Neural crest cell (in vitro differentiated cells): Measurements from ENCODE around the gene LEMD2. TPM values are rescaled to one million over a fixed set of nuclear protein-coding genes. Genes with fewer than 3 reads are reported as not detected.
A peak's percentile ranks its signal among the peaks of the same experiment; 100 is the strongest.

Experiments used
- DNase-seq: peaks from one replicate; pipeline ENCODE4 v3.0.0; 2021; ENCODE audit warnings: low read depth, mixed read lengths, low spot score
- H3K27ac Mint-ChIP-seq: one replicate; pipeline ENCODE4 v1.8.0; 2021; ENCODE audit warnings: mild to moderate bottlenecking, mixed read lengths; ENCODE audit not compliant: unreplicated experiment
- H3K27me3 Mint-ChIP-seq: 2 replicates; pipeline ENCODE4 v1.8.0; 2021; ENCODE audit warnings: low read depth, mild to moderate bottlenecking, mixed read lengths
- H3K36me3 Mint-ChIP-seq: 2 replicates; pipeline ENCODE4 v1.8.0; 2021; ENCODE audit warnings: low read depth, mild to moderate bottlenecking, mixed read lengths
- H3K4me1 Mint-ChIP-seq: 2 replicates; pipeline ENCODE4 v1.8.0; 2021; ENCODE audit warnings: mixed read lengths
- H3K4me3 Mint-ChIP-seq: one replicate; pipeline ENCODE4 v1.8.0; 2021; ENCODE audit warnings: mild to moderate bottlenecking, mixed read lengths
- H3K9me3 Mint-ChIP-seq: 2 replicates; pipeline ENCODE4 v1.8.0; 2021; ENCODE audit warnings: mixed read lengths
- total RNA-seq: library from RNA; stranded (reverse); gene quantifications from 2 replicates; pipeline ENCODE4 v1.2.1, GENCODE V29; 2021
- TF ChIP-seq, protein P1 (sequence below): fragments of 200-600 bp; sonication (generic); conservative IDR thresholded peaks from 2 replicates; pipeline ENCODE4 v1.5.0; 2021; ENCODE audit warnings: antibody characterized with exemption, mild to moderate bottlenecking

LEMD2 gene
- total RNA-seq, 1 donor from 2014 or later = 63.6 TPM

DNA sequence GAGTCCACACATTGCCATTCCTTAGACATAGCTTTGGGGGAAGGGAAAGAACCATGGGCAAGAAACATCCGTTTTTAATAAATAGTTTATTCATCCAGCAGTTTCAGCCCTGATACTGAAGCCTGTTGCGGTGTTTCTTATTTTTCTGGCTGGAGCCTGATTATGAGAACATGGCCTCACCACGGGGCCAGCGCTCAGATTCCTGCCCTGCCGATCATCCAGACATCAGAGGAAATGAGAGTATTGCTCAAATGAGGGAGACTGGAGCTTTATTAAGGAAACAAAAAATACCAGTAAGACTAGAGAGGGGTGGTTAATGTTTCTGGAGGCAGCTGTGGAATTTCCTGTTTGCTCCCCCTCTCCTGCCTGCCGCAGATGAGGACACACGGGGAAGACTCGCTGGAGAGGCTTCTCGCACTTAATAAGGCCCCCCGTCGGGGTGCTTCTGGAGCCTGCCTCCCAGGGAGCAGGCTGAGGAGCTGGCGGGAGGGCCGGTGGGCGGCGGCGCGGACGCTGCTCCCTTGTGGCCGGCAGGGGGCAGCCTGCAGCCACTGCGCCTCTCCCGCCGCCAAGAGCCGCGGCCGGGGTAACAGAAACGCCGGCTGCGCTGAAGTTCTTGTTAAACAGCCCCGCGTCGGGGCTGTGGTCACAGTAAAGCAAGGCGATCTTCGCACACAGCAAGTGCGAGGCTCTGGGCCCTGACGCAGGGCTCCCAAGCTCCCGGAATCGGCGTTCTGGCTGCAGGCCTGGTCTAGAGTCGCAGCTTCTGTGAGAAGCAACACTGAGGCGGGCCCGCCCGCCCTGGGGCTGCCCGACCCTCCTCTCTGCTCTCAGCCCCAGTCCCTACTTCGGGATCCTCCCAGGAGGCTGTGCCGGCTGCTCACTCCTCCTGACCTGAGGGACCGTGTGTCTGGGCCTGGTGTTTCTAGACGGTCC, 17.5 kb downstream of the LEMD2 start:
- peaks cover 24% of the 10 kb centered on the region for H3K4me1 Mint-ChIP-seq
- TF ChIP-seq, protein P1, sequence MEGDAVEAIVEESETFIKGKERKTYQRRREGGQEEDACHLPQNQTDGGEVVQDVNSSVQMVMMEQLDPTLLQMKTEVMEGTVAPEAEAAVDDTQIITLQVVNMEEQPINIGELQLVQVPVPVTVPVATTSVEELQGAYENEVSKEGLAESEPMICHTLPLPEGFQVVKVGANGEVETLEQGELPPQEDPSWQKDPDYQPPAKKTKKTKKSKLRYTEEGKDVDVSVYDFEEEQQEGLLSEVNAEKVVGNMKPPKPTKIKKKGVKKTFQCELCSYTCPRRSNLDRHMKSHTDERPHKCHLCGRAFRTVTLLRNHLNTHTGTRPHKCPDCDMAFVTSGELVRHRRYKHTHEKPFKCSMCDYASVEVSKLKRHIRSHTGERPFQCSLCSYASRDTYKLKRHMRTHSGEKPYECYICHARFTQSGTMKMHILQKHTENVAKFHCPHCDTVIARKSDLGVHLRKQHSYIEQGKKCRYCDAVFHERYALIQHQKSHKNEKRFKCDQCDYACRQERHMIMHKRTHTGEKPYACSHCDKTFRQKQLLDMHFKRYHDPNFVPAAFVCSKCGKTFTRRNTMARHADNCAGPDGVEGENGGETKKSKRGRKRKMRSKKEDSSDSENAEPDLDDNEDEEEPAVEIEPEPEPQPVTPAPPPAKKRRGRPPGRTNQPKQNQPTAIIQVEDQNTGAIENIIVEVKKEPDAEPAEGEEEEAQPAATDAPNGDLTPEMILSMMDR = peak; percentile 99
- DNase-seq = peak; percentile 65
- H3K9me3 Mint-ChIP-seq = no peaks in the 10 kb centered on the region
- peaks cover 10% of the 10 kb centered on the region for H3K36me3 Mint-ChIP-seq
- peaks cover 5% of the 10 kb centered on the region for H3K27me3 Mint-ChIP-seq
- H3K27ac Mint-ChIP-seq = no peak overlapping the region
- peak overlapping the region; percentile 23 for H3K4me3 Mint-ChIP-seq

DNA sequence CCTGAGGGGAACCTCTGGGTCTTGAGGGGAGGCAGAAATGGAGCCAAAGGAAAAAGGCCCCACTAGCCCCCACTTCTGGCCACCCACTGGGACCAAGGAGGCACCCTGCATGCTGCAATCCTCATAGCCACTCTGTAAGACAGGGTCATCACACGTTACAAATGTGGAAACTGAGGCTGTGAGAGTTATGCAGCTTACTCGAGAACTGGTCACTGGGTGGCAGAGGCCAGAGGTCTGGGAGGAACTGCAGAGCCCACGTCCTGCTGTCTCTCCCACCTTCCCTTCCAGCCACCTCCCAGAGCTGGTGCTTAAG, 18.1 kb downstream of the LEMD2 start:
- Mint-ChIP-seq H3K27ac (no peak overlapping the region), H3K4me1 (peaks cover 24% of the 10 kb centered on the region), H3K4me3 (no peak overlapping the region), H3K36me3 (peaks cover 4% of the 10 kb centered on the region), H3K9me3 (no peaks in the 10 kb centered on the region), H3K27me3 (peaks cover 5% of the 10 kb centered on the region)
- no peak for DNase-seq
- TF ChIP-seq, protein P1 = no peak

DNA sequence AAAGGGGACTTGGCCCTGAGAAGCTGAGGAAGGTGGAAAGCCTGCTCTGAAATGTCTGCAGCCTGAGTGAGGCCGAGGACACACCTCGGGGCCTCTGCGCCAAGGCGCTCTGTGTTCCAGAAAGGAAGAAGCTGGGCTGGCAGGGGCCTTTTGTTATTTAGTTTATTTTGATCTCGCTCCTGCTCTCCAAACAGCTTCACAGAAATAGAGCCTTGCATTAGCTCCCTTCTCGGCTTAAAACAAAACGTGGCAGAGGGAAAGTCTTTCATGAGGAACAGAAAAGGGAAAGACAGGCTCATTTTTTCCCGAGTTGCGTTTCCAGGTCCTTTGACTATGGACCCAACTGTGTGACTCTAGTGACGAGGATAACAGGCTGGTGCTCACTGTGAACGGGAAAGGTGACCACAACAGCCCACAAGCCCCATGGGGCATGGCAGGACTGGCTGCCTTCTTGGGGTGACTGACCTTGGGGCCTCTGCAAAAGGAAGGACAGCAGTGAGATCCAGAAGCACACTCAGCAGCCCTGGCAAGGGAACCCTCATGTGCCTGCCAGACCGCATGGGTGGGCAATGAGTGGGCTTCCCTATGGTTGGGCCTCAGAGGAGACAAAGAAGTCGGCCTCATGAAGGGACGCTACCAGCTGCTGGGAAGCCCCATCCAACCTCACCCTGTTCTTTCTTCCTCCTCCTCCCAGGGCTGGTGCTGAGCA, 18.7 kb downstream of the LEMD2 start:
- peaks cover 4% of the 10 kb centered on the region for H3K36me3 Mint-ChIP-seq
- no peak overlapping the region for H3K4me3 Mint-ChIP-seq
- no peak overlapping the region for H3K27ac Mint-ChIP-seq
- H3K27me3 Mint-ChIP-seq = peaks cover 5% of the 10 kb centered on the region
- no peak for DNase-seq
- peaks cover 24% of the 10 kb centered on the region for H3K4me1 Mint-ChIP-seq
- TF ChIP-seq, protein P1 = no peak
- H3K9me3 Mint-ChIP-seq = no peaks in the 10 kb centered on the region

DNA sequence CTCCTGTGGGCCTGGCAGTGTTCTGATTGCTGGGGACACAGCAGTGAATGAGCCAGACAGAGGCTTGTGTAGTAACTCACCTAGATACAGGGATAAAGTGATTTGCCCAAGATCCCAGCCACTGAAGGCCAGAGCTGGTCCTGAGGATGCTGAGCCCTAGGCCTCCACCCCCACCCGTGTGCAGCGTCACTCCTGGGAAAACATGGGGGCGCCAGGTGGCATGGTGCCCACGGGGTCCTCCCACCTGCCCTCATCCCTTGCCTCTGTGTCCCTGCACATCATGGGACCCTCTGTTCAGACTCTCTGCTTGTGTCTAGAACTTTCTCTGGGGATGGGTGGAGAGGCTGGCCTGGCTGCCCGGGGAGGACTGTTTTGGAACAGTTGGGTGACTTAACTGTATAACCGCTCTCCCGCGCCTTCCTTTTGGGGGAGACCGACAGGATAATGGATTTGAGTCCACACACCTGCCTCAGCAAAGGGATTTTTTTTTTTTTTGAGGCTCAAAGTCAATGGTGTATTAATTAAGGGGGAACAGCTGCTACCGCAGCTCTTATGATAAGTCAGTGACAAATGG, 19.6 kb downstream of the LEMD2 start:
- no peaks in the 10 kb centered on the region for H3K9me3 Mint-ChIP-seq
- H3K4me3 Mint-ChIP-seq = no peak overlapping the region
- no peak for DNase-seq
- H3K4me1 Mint-ChIP-seq = peaks cover 24% of the 10 kb centered on the region
- H3K27me3 Mint-ChIP-seq = peaks cover 5% of the 10 kb centered on the region
- no peaks in the 10 kb centered on the region for H3K36me3 Mint-ChIP-seq
- no peak overlapping the region for H3K27ac Mint-ChIP-seq
- TF ChIP-seq, protein P1 = no peak

DNA sequence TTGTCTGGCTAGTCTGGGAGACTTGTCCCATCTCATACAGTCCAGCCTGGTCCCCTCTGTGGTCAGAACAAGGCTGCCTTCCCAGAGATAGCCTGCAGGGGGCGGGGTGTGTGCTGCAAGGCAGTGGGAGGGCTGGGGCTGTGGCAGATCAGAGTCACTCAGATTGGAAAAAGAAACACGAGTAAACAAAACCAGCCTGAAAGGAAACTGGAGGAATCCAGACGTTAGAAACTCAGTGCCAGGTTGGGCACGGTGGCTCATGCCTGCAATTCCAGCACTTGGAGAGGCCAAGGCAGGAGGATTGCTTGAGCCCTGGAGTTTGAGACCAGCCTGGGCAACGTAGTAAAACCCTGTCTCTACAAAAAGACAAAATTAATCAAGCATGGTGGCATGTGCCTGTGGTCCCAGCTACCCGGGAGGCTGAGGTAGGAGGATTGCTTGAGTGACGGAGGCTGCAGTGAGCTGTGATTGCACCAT, 20.2 kb downstream of the LEMD2 start:
- DNase-seq = peak; percentile 92
- no peaks in the 10 kb centered on the region for H3K36me3 Mint-ChIP-seq
- H3K27me3 Mint-ChIP-seq = peaks cover 5% of the 10 kb centered on the region
- H3K27ac Mint-ChIP-seq = no peak overlapping the region
- TF ChIP-seq, protein P1 = peak; percentile 80
- no peaks in the 10 kb centered on the region for H3K9me3 Mint-ChIP-seq
- H3K4me1 Mint-ChIP-seq = peaks cover 24% of the 10 kb centered on the region
- H3K4me3 Mint-ChIP-seq = peak overlapping the region; percentile 5
